Activated CD8-positive, alpha-beta T cell treated with anti-CD3 and anti-CD28 coated beads for 36 hours (primary cell): Measurements from ENCODE around the gene FAM187B. TPM values are rescaled to one million over a fixed set of nuclear protein-coding genes. Genes with fewer than 3 reads are reported as not detected.

Experiments
- ATAC-seq: fragments of 200-7000 bp; cut with Tn5 transposase; one replicate; pipeline ENCODE4 v1.10.0; 2021; ENCODE audit warnings: mild to moderate bottlenecking, moderate library complexity
- CTCF ChIA-PET: fragments of 350-600 bp; sonication (Branson Sonifier 250); formaldehyde crosslinking; loops from one replicate; lab custom pipeline; 2021; ENCODE audit warnings: antibody characterized with exemption; lab: Charles Lee
- POLR2A ChIA-PET: fragments of 350-600 bp; sonication (Branson Sonifier 250); formaldehyde crosslinking; loops from one replicate; lab custom pipeline; 2021; ENCODE audit warnings: antibody characterized with exemption; lab: Charles Lee
- DNase-seq: peaks from one replicate; pipeline ENCODE4 v3.0.0-alpha.2; 2020
- H3K27ac Mint-ChIP-seq: one replicate; pipeline ENCODE4 v1.8.0; 2021; ENCODE audit warnings: mild to moderate bottlenecking, mixed read lengths
- H3K27me3 Mint-ChIP-seq: one replicate; pipeline ENCODE4 v1.8.0; 2021; ENCODE audit warnings: mixed read lengths
- H3K36me3 Mint-ChIP-seq: one replicate; pipeline ENCODE4 v1.8.0; 2021; ENCODE audit warnings: low read depth, mixed read lengths
- H3K4me1 Mint-ChIP-seq: one replicate; pipeline ENCODE4 v1.8.0; 2021; ENCODE audit warnings: low read depth, mixed read lengths
- H3K4me3 Mint-ChIP-seq: one replicate; pipeline ENCODE4 v1.8.0; 2021; ENCODE audit warnings: mild to moderate bottlenecking, moderate library complexity, mixed read lengths
- H3K9me3 Mint-ChIP-seq: one replicate; pipeline ENCODE4 v1.8.0; 2021; ENCODE audit warnings: mixed read lengths
- CTCF ChIP-seq: fragments of 200-600 bp; IDR thresholded peaks from one replicate; pipeline ENCODE4 v1.8.0; 2022; ENCODE audit warnings: antibody characterized with exemption, mild to moderate bottlenecking
- intact Hi-C: fragments of 100-400 bp; cut with micrococcal nuclease; formaldehyde crosslinking; loops from one replicate; pipeline ENCODE4 v1.10.0; 2022
- total RNA-seq, 2 experiments: library from RNA; stranded (reverse); gene quantifications; one replicate each; pipeline ENCODE4 v1.2.3, GENCODE V29; 2021

FAM187B gene
- total RNA-seq, 2 experiments from 2014 or later: not detected

GRCh38 chr19:35206855-35207254, 21.7 kb downstream of the FAM187B start:
- ChIA-PET CTCF (interaction anchor here (0.7 to 2.9 kb wide), 3 partner anchors 44 to 162 kb away, joined by 3 to 9 read pairs (median 3); partner anchors contain the start of gene FXYD5), POLR2A (interaction anchor here (1.0 to 2.5 kb wide), 4 partner anchors 12 to 53 kb away, joined by 3 to 11 read pairs (median 4); partner anchors contain the start of gene FXYD5)
- H3K9me3 Mint-ChIP-seq: peaks cover 5% of the 10 kb centered on the region
- intact Hi-C loops: no loop called here
- peak overlapping the region; percentile 94 for H3K27ac Mint-ChIP-seq
- H3K4me1 Mint-ChIP-seq: peaks cover 76% of the 10 kb centered on the region
- peak overlapping the region; percentile 17 for H3K4me3 Mint-ChIP-seq
- H3K27me3 Mint-ChIP-seq: no peaks in the 10 kb centered on the region
- peaks cover 9% of the 10 kb centered on the region for H3K36me3 Mint-ChIP-seq
- DNase-seq (peak; percentile 25), ATAC-seq (no peak)
- no peak for TF ChIP-seq CTCF

GRCh38 chr19:35206379-35206778, 22.2 kb downstream of the FAM187B start:
- intact Hi-C loops: no loop called here
- no peak for TF ChIP-seq CTCF
- Mint-ChIP-seq H3K4me1 (peaks cover 75% of the 10 kb centered on the region), H3K27me3 (no peaks in the 10 kb centered on the region), H3K9me3 (peaks cover 5% of the 10 kb centered on the region), H3K36me3 (peaks cover 9% of the 10 kb centered on the region), H3K4me3 (peak overlapping the region; percentile 17), H3K27ac (peak overlapping the region; percentile 94)
- DNase-seq (peak; percentile 71), ATAC-seq (peak; percentile 48)
- POLR2A ChIA-PET: interaction anchor here (0.7 to 2.5 kb wide), 7 partner anchors 8 to 89 kb away, joined by 3 to 11 read pairs (median 3); partner anchors contain the start of gene FXYD5
- CTCF ChIA-PET: interaction anchor here (0.7 to 2.9 kb wide), 4 partner anchors 45 to 162 kb away, joined by 3 to 9 read pairs (median 4); partner anchors contain the start of gene FXYD5

GRCh38 chr19:35205733-35206323, 22.7 kb downstream of the FAM187B start:
- Mint-ChIP-seq H3K9me3 (peaks cover 5% of the 10 kb centered on the region), H3K36me3 (peaks cover 9% of the 10 kb centered on the region), H3K4me1 (peaks cover 78% of the 10 kb centered on the region), H3K27ac (peak overlapping the region; percentile 94), H3K4me3 (peak overlapping the region; percentile 17), H3K27me3 (no peaks in the 10 kb centered on the region)
- CTCF ChIA-PET: interaction anchor here (0.9 to 2.9 kb wide), 3 partner anchors 45 to 64 kb away, joined by 3 to 9 read pairs (median 4); partner anchors contain the start of gene FXYD5
- POLR2A ChIA-PET: interaction anchor here (0.7 to 2.5 kb wide), 8 partner anchors 9 to 90 kb away, joined by 3 to 11 read pairs (median 3); partner anchors contain the start of gene FXYD5
- no peak for TF ChIP-seq CTCF
- DNase-seq (no peak), ATAC-seq (no peak)
- intact Hi-C loops: no loop called here

GRCh38 chr19:35204799-35205732, 23.5 kb downstream of the FAM187B start:
- Mint-ChIP-seq H3K4me1 (peaks cover 78% of the 10 kb centered on the region), H3K9me3 (peaks cover 5% of the 10 kb centered on the region), H3K27me3 (no peaks in the 10 kb centered on the region), H3K4me3 (peak overlapping the region; percentile 3), H3K36me3 (peaks cover 9% of the 10 kb centered on the region), H3K27ac (peak overlapping the region; percentile 94)
- intact Hi-C loops: no loop called here
- ChIA-PET CTCF (interaction anchor here (1.1 to 2.9 kb wide), 2 partner anchors 51 to 64 kb away, joined by 4 to 9 read pairs; partner anchors contain the start of gene FXYD5), POLR2A (interaction anchor here (0.8 to 2.5 kb wide), 4 partner anchors 9 to 51 kb away, joined by 3 to 11 read pairs (median 4); partner anchors contain the start of gene FXYD5)
- no peak for TF ChIP-seq CTCF
- ATAC-seq: peak; percentile 52
- peak; percentile 62 for DNase-seq
